GM19025 (cell line): ENCODE data around the gene NISCH.
A peak's percentile ranks its signal among the peaks of the same experiment; 100 is the strongest.
"Not testable (repeated sequence)": the region's sequence is repeated elsewhere in the genome, so short reads cannot be mapped to it uniquely, and the experiment has no call there.

Experiments used
- ATAC-seq: cut with Tn5 transposase; IDR thresholded peaks from one replicate; pipeline ENCODE4 v1.9.1; 2021; ENCODE audit warnings: mild to moderate bottlenecking, low read depth, moderate library complexity; ENCODE audit not compliant: unreplicated experiment

The NISCH gene

DNA sequence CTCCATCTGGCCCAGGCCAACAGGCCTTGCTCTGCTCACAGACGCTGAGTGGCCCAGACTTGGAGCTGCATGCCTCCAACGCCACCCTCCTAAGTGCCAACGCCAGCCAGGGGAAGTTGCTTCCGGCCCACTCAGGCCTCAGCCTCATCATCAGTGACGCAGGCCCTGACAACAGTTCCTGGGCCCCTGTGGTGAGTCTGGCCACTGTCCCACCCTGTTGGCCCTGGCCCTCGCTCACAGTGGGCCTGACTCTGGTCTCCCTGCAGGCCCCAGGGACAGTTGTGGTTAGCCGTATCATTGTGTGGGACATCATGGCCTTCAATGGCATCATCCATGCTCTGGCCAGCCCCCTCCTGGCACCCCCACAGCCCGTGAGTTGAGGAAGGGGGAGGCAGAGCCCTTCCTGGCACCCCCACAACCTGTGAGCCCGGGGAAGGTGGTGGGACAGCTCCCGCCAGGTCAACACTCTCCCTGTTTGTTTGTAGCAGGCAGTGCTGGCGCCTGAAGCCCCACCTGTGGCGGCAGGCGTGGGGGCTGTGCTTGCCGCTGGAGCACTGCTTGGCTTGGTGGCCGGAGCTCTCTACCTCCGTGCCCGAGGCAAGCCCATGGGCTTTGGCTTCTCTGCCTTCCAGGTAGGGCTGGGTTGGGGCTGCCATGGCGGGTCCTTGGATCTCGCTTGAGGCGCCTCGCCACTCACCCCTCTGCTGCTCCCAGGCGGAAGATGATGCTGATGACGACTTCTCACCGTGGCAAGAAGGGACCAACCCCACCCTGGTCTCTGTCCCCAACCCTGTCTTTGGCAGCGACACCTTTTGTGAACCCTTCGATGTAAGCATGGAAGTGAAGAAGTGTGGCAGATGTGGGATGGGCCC is 68.2 kb downstream of the NISCH start:
- ATAC-seq: no peak

- no peak for ATAC-seq
Observed at GRCh38 chr3:52524258-52524751, 68.9 kb downstream of the NISCH start.

DNA sequence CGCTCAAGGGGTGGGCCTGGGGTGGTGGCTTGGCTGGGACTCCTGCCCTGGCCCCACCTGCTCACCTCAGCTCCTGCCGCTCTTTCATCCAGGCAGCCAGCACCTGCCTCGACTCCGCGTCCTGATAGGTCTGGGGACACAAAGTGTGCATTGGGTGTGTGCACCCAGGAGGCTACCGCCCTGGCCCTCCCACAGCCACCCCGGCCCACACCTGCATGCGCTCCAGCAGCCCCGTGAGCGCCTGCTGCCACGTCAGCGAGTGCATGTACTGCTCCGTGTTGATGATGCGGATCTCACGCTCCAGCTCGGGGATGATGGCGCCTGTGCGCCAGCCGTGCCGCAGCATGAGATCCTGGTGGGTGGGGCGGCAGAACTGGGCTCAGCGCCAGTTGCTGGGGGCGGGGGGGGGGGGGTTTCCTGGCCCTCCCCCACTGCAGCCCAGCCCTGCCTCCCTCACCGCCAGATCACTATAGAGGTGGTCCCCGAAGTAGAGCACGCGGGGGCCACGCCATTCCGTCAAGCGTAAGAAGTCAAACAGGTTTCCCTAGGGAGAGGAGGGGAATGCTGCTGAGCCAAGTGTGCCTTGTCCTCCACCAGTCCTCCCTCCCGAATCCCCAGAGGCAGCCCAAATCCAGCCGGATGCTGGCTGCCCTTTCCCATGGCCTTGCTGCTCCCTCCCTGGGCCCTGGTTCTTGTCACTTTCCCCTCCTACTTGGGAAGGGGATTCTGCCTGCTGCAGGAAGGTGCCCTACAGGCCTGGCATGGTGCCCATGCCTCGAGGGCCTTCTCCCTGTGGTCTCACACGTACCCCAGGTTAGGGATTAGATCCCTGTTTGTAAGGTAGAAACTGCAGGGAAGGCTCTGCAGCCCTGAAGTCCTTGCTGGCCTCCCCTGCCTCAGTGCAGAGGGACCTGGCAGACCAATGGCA is 69.6 kb downstream of the NISCH start:
- ATAC-seq: no peak

GRCh38 chr3:52525680-52526561 is 70.5 kb downstream of the NISCH start:
- no peak for ATAC-seq

- not testable (repeated sequence) for ATAC-seq
Observed at GRCh38 chr3:52526671-52527038, 71.3 kb downstream of the NISCH start.

DNA sequence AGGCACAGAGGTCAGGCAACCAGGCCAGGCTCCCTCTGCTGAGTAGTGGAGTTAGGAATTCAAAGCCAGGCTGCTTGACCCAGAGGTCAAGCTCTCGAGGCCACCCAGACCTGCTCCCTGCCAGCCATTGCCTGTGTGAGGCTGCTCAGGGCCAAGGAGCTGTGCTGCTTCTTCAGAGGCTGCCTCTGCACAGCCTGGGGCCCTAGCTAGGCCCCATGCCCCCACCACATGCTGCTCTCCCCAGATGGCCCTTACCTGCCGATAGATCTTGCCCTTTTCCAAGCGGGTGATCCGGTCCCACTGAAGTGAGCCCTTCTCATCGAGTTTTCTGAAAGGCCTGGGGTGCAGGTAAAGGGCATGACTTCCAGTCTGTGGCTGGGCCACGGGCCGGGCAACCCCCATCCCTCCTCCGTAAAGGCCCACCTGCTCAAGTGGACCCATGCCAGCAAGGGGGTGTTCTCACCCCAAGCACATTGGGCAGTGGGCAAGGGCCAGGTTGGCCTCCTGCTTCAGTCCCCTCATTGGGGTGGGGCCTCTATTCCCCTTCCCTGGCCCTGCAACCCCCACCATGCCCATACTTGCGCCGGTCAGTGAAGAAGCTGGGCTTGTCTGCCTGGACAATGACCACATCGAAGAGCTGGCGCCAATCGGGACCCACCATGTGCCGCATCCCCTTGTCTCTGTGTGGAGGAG is 71.8 kb downstream of the NISCH start:
- ATAC-seq: no peak

DNA sequence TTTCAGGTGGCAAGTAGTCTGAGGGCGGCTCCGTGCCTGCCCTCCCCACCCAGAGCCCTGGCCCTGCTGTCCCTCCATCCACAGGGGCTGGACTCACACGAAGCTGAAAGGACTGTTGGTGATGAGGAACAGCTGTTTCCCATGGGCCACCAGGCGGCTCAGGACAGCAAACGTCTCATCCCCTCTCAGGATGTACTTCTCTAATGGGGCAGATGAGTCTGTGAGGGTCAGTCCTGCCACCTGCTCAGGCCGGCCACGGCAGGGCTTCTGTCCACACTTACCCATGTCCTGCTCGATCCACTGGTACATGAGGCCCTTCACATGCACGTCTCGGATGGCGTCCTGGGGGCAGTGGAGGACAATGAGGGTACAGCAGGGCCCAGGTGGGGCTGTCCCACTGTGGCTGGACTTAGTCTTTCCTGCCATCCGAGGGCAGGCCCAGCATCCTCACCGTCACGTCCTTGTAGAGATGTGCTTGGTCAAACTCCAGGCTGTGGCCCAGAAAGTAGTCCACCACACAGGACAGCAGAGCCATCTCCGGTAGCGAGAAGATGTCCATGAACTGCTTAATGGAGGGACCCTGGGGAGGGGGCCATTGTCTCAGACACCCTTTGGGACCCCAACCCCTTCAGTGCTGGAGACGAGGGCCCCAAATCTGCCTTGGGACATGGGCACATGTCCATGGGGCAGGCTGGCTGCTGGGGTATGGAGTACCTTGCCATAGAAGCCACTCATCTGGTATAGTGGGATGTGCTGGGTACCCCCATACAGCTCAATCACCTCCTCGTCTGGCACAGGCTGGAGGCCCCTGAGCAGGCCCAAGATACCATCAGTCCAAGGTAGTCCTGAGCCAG is 72.6 kb downstream of the NISCH start:
- ATAC-seq: no peak

- no peak for ATAC-seq
Observed at GRCh38 chr3:52528586-52529375, 73.4 kb downstream of the NISCH start.

GRCh38 chr3:52529376-52530333 is 74.3 kb downstream of the NISCH start:
- no peak for ATAC-seq

DNA sequence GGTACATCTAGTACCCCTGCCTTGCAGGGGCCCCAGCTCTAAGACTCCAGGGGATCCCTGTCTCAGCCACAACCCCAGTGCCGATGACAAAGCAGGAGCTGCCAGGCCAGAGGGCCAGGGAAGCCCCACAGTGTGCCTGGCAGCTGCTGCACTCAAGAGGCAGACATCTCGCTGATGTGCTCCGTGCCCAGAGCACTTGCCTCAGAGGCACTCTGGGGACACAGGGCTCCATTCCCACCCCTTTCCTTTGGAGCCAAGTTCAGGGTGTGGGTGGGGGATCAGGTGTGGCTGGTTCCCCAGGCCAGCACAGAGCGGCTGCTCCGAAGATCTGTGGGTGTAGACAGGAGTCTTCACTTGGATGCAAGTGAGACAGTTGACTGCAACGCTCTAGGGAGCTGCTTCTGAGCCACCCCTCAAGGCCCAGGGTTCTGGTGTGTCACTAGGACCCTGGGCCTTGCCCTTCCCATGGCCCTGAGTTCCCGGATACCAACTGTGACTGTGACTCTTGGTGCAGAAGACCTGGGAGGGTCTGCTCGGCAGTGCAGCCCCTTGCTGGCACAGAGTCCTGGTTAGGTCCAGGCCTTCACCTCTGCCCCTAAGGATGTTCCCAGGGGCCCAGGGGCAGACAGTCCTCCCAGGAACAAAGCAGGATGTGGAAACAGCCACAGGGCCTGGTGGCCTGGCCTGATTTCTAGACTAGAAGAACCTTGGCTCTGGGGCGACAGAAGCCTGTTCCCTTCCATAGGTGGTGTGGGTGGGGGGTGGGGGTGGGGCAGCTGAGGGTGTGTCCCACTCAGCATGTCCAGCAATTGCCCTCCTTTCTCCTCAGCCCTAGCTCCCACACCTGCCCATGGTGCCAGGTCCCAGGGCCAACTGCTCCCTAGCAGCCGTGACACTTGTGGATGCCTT is 75.8 kb downstream of the NISCH start:
- ATAC-seq: no peak

GRCh38 chr3:52531860-52532516 is 76.6 kb downstream of the NISCH start:
- no peak for ATAC-seq

DNA sequence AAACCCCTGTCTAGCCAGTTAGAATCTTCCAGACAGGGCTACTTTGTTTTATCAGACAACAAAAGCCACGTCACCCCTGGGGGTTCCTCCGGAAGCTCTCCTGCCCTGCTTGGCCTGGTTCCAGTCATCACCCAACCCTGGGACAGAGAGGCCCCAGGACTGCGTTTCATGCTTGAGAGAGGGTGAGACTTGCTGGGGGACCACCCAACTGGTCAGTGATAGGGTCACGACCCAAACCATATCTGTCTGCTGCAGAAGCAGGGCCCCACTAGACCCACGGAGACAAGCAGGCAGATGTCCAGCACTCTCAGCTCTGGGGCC is 77.1 kb downstream of the NISCH start:
- ATAC-seq: no peak

DNA sequence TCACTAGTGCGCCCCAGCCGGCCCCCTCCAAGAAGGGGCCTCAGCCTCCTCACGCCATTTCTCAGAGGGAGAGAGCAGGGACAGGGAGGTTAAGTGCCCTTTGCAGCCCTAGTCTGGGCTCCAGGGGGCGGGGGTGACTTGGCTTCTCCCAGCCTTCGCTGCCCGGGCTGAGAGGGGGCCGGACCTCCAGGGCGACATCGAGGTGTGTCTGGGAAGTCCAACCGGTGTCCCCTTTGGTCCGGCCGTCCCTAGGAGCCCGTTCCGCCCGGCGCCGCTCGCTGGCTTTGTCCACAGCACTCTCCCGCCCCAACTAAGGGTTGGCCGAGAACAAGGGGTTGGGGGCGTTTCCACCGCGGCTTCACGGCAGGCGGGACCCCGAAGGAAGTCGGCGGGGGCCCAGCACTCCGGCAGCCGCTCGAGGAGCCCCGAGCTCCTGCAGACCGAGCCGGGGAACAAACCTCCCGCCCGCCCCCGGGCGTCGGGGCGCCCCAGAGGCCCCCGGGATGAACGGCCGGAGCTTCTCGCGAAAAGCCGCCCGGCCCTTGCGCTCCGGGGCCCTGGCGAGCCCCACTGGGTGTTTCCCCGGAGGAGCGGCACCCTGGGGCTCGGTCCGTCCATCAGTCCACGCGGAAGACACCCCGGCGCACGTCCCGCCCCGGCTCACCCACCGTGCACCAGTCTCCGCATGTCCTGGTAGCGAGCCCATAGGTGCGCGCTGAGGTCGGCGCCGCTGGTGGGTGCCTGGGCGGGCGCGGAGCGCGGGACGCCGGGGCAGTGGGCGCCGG is 77.6 kb downstream of the NISCH start:
- no peak for ATAC-seq

GRCh38 chr3:52533623-52534280 is 78.3 kb downstream of the NISCH start, which contains the start of gene NT5DC2:
NT5DC2 (minus strand) TSS chr3:52533857; CDS start chr3:52533737, 120 bp downstream.
- peak; percentile 38 for ATAC-seq
